GM18870 (cell line): ENCODE measurements around the gene NFKBIL1.
"Not testable (repeated sequence)": the region's sequence is repeated elsewhere in the genome, so short reads cannot be mapped to it uniquely, and the experiment has no call there.

Experiments
- ATAC-seq: cut with Tn5 transposase; IDR thresholded peaks from one replicate; pipeline ENCODE4 v1.9.1; 2021; ENCODE audit warnings: moderate library complexity; ENCODE audit not compliant: unreplicated experiment

Gene NFKBIL1

DNA sequence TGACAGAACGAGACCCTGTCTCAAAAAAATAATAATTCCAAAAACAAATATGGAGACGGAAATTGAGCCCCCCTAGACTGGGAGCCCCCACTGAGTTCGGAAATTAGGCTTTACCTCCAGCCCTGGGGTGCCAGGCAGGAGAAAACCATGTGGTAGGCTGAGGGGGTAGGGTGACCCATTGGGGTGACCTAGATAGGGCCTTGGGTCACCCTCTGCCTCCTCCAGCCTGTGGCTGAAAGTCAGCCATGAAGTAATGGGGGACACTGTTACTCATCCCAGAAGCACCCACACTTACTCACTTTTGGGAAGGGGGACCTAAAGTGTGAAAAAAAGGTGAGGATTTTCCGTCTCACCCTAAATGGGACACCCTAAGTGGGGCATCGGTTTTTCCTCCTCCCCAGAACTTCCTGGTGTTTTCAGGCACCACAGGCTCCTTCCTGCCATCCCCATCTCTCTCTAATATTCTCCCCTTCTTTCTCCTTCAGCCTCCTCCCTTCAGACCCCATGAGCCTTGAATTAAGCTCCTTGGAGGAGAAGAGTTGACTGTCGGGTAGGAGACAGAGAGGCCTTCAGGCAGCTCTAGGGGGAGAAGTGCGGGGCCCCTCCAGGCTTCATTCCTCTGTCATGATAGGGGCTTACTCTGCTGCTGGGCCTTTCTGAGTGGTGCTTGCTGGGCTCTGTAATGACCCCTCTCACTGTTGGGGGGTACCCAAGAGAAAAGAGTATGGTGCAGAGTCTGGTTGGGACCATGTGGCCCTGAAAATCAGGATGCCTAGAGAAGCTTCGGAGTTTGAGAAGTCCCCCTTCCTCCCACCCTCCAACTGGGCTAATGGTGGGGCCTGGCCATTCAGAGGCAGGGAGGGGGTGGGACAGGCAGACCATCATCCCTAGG lies 32.4 kb downstream of the NFKBIL1 start:
- no peak for ATAC-seq

DNA sequence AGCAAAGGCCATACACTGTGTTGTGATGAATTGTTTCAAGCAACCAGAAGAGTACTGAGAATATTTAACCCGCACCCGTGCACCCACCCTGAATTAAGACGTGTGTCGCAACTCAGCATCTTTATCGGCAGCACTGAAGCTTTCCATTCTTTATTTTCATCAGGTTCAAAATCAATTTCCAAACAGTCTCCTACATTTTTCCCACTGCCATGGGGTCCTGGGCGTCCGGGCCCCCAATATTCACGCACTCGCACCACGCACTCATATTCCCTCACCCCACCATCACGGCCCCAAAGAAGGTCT lies 33.0 kb downstream of the NFKBIL1 start:
- no peak for ATAC-seq

DNA sequence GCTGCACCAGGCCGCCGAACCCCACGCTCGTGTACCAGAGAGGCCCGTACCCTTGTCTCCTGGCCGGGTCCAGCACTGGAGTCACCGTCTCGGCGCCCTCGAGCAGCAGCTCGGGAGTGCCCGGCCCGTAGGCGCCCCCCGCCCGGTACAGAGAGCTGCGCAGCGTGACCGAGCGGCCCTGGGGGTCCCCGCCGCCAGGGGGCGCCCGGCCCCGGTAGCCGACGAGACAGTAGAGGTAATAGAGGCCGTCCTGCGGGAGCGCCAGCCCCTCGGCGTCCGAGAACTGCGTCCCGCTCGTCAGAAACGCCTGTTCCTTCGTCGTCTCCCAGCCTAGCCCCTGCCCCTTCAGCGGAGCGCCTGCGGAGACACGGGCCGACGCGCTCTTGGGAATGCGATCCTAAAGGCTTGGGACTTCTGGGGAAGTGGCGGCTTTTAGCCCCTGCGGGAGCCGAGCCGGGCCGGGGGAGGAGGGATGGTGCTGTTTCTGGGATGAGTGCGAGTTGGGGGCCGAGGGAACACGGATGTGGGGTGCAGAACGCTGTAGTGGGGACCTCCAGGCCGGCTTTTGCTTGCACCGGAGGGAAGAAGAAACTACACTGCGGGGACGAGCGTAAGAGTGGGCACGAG lies 33.5 kb downstream of the NFKBIL1 start:
- no peak for ATAC-seq

- ATAC-seq = no peak
Observed at GRCh38 chr6:31581434-31582229, 34.2 kb downstream of the NFKBIL1 start.

GRCh38 chr6:31582230-31582643 lies 34.8 kb downstream of the NFKBIL1 start, which contains the start of gene LTB:
TSS of gene LTB (minus strand) at chr6:31582424. CDS start at chr6:31582417, 7 bp downstream.
- ATAC-seq = no peak

GRCh38 chr6:31585491-31585890 lies 38.1 kb downstream of the NFKBIL1 start:
- no peak for ATAC-seq

DNA sequence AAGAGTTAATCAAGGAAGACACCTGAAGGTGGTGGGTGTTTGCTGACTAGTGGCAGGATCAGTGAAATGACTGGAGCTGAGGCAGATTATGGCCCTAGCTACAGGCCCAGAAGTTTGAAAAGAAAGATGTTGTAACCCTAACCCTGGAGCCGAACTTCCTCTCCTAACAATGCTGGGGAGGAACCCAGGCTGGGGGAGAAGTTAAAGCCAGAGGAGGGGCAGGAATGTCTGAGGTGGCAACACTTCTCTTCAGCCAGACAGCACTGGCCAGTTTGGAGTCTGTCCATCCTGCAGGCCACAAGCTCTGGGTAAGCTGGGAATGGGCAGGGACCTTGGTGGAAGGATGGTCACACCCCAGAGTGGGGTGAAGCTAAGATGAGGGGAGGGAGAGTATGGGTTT lies 38.6 kb downstream of the NFKBIL1 start, which contains the start of gene LST1:
TSS of gene LST1 (plus strand) at position 270 of the 400 bp plus-strand sequence. CDS start 1,023 bp downstream, outside the sequence.
- no peak for ATAC-seq

DNA sequence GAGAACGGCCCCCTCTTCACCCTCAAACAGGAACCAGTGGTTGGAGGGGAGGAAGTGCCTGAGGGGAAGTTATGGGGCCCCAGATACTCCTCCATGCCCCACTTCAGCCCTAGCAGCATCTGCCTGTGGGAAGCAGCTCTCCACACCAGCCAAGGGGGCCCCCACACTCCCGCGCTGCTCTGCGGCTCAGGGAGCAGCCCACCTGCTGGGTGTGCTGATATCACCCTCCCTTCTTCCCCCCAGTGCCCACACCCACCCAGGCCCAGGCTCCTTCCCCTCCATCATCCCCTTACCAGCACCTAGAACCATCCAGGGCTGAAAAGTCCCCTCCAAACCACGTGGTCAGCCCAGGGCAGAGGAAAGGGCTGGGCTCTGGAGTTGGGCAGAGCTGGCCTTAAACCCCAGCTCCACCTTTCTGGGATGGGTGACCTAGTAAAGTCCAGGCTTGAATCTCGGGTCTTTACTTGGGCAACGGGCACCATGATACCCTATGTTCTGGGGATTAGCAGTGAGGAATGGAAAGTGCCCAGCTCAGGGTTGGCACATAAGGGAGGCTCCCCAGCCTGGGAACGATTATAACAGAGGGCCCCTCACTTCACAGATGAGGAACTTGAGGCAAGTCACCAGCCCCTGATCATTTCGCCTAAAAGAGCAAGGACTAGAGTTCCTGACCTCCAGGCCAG lies 39.3 kb downstream of the NFKBIL1 start:
- no peak for ATAC-seq

GRCh38 chr6:31587791-31588777 lies 40.7 kb downstream of the NFKBIL1 start:
- ATAC-seq = no peak

DNA sequence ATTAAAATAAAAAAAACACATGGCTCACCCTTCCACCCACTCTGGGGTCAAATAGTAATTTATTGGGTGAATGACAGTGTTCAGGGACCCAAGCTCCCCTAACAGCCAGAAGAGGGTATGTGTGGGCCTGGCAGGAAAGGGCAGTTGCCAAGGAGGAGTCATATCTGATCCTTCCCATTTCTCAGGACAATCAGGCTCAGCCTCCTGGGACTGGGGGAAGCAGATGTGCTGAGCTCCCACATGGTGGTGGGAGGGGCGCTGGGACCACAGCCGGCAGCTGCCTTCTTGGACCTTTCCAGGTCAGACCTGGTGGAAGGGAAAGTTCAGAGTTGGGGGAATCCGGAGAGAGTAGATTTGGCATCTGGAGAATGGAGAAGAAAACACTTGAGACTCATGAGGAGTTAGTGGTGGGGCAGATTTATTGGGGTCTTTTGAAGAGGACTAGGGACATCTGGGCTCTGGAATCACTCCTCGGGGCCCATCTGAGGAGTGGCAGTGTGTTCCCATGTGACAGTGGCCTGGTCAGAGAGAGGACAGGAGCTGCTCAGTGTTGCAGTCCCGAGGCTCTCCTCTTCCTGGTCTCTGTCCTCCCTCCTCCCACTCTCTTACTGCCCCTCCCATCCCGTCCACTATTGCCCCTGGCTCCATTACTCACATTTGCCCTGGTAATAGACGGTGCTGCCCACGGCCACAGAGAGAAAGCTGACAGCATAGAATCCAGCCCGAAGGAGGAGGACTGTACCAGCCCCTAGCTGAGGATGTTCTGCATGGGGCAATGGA lies 41.7 kb downstream of the NFKBIL1 start:
- ATAC-seq = no peak

DNA sequence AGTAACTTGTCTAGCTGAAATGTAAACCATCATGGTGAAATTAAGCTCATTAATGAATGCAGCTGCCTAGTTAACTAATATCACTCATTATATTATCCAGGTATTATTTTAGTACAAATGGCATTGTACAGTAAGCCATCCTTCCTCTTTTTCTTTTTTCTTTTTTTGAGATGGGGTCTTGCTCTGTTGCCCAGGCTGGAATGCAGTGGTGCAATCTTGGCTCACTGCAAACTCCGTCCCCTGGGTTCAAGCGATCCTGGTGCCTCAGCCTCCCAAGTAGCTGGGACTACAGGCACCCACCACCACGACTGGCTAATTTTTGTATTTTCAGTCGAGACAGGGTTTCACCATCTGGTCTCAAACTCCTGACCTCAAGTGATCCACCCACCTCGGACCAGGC lies 43.3 kb downstream of the NFKBIL1 start:
- ATAC-seq = not testable (repeated sequence)

DNA sequence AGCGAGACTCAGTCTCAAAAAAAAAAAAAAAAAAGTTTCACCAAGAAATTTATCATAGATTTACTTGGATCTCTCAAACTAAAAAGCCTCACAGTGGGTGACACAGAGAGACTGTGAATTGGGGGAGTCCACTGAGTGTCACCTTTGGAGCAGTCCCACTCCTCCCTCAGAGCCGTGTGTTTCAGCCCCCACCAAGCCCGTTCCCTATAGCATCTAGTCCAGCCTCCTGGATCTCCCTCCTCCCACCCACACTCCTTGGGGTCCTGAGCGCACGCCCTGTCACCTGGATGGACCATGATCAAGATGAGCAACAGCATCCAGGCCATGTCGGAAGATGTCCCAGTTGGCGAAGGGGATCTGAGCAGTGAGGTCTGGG lies 45.0 kb downstream of the NFKBIL1 start:
- no peak for ATAC-seq

- no peak for ATAC-seq
Observed at GRCh38 chr6:31597006-31597405, 49.6 kb downstream of the NFKBIL1 start.

GRCh38 chr6:31607317-31607716 lies 59.9 kb downstream of the NFKBIL1 start:
- no peak for ATAC-seq
